Vagina (tissue), 2 donors: ENCODE measurements around the gene ZNF112. TPM values are rescaled to one million over a fixed set of nuclear protein-coding genes. Genes with fewer than 3 reads are reported as not detected.

Experiments used
- DNase-seq, 2 donors: peaks; one replicate each; pipeline ENCODE4 v3.0.0-alpha.2; 2017; ENCODE audit errors: extremely low spot score in 2 of 2
- H3K27ac ChIP-seq: fragments of 200-600 bp; sonication (generic); one replicate; pipeline ENCODE4 v1.5.1; 2019
- H3K27me3 ChIP-seq: fragments of 200-600 bp; sonication (generic); one replicate; pipeline ENCODE4 v1.5.1; 2019
- H3K36me3 ChIP-seq, 2 donors: fragments of 200-600 bp; sonication (generic); one replicate each; pipeline ENCODE4 v1.5.1; 2017 to 2019
- H3K4me1 ChIP-seq: fragments of 200-600 bp; sonication (generic); one replicate; pipeline ENCODE4 v1.5.1; 2019
- H3K4me3 ChIP-seq, 2 donors: fragments of 200-600 bp; sonication (generic); 1 replicate in 1 of 2; 2 replicates in 1 of 2; pipeline ENCODE4 v1.5.1; 2016 to 2019
- H3K9me3 ChIP-seq: fragments of 200-600 bp; sonication (generic); one replicate; pipeline ENCODE4 v1.5.1; 2019
- POLR2A ChIP-seq, 2 donors: fragments of 450-650 bp; IDR thresholded peaks; one replicate each; pipeline ENCODE4 v1.6.1; 2017; ENCODE audit warnings: antibody characterized with exemption in 2 of 2, mild to moderate bottlenecking in 2 of 2, moderate library complexity in 2 of 2
- POLR2AphosphoS5 ChIP-seq, 2 donors: sonication (generic); formaldehyde crosslinking; IDR thresholded peaks; one replicate each; pipeline ENCODE4 v1.9.0; 2017; ENCODE audit warnings: antibody characterized with exemption in 2 of 2, mild to moderate bottlenecking in 2 of 2, low read depth in 1 of 2; ENCODE audit not compliant: insufficient read depth in 1 of 2
- intact Hi-C: fragments of 100-400 bp; cut with DNase I; formaldehyde crosslinking; loops from one replicate; pipeline ENCODE4 v1.15.1; 2023
- small RNA-seq: library from RNA; depleted of rRNA; stranded (forward); fragments of <200 nt; gene quantifications from one replicate; pipeline ENCODE3, GENCODE V24; 2016
- total RNA-seq: library from RNA; depleted of rRNA; stranded (reverse); fragments of >200 nt; gene quantifications from one replicate; pipeline ENCODE4 v1.2.3, GENCODE V29; 2016
- TF ChIP-seq, protein P1 (sequence below), 3 experiments: fragments of 450-650 bp in 2 of 3; fragments of 200-600 bp in 1 of 3; sonication (generic) in 1 of 3; IDR thresholded peaks; one replicate each; pipeline ENCODE4 v1.5.1; 2017 to 2019; ENCODE audit warnings: antibody characterized with exemption in 3 of 3, mild to moderate bottlenecking in 2 of 3, moderate library complexity in 2 of 3

Gene ZNF112
- total RNA-seq, 1 donor from 2014 or later: 9.6 TPM

DNA sequence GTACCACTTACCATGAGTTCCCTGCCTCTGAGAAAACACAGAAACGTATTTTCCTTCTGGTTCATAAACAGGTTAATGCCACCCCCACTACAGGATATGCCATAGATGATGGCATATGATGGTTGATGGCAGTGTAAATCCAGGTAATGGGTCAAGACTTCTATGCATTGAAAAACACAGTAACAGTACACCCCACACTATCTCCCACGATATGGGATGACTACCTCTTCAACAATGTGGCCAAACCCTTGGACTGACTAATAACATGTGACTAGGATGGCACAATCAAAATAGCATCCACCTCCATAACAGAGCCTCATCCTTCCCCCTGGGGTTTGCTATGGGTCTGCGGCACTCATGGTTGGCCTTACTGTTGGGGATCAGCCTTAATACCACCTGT lies 73.6 kb downstream of the ZNF112 start:
- H3K9me3 ChIP-seq: peaks cover 39% of the 10 kb centered on the region
- peaks cover under 1 to 16% of the 10 kb centered on the region in 2 donors for H3K36me3 ChIP-seq

DNA sequence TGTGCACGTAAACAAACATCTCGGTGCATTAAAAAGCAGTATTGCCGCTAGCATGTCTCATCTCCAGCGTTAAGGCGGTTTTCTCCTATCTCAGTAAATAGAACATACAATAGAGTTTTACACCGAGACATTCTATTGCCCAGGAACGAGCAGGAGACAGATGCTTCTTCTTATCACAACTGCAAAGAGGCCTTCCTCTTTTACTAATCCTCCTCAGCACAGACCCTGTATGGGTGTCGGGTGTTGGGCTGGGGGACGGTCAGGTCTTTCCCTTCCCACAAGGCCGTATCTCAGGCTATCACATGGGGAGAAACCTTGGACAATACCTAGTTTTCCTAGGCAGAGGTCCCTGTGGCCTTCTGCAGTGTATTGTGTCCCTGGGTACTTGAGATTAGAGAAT lies 75.6 kb downstream of the ZNF112 start:
- H3K9me3 ChIP-seq: peaks cover 25% of the 10 kb centered on the region
- peaks cover 0 to 7% of the 10 kb centered on the region in 2 donors for H3K36me3 ChIP-seq
- DNase-seq: no peak
- no peak overlapping the region for H3K27ac ChIP-seq
- intact Hi-C loops: no loop called here
- H3K27me3 ChIP-seq: no peaks in the 10 kb centered on the region
- TF ChIP-seq, protein P1, sequence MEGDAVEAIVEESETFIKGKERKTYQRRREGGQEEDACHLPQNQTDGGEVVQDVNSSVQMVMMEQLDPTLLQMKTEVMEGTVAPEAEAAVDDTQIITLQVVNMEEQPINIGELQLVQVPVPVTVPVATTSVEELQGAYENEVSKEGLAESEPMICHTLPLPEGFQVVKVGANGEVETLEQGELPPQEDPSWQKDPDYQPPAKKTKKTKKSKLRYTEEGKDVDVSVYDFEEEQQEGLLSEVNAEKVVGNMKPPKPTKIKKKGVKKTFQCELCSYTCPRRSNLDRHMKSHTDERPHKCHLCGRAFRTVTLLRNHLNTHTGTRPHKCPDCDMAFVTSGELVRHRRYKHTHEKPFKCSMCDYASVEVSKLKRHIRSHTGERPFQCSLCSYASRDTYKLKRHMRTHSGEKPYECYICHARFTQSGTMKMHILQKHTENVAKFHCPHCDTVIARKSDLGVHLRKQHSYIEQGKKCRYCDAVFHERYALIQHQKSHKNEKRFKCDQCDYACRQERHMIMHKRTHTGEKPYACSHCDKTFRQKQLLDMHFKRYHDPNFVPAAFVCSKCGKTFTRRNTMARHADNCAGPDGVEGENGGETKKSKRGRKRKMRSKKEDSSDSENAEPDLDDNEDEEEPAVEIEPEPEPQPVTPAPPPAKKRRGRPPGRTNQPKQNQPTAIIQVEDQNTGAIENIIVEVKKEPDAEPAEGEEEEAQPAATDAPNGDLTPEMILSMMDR (IDR thresholded peaks at IDR 0.05): no peak
- TF ChIP-seq POLR2AphosphoS5 (IDR thresholded peaks at IDR 0.05; ENCODE audit: insufficient read depth in 1 of 2, low read depth in 1 of 2) (no peak), POLR2A (IDR thresholded peaks at IDR 0.05) (no peak)
- no peak overlapping the region for H3K4me3 ChIP-seq
- H3K4me1 ChIP-seq: no peaks in the 10 kb centered on the region

More for the DNA sequence above, 73.6 kb downstream of the ZNF112 start:
- intact Hi-C loops: no loop called here
- no peak overlapping the region for H3K4me3 ChIP-seq
- no peaks in the 10 kb centered on the region for H3K4me1 ChIP-seq
- no peak for DNase-seq
- H3K27me3 ChIP-seq: no peaks in the 10 kb centered on the region
- TF ChIP-seq POLR2A (IDR thresholded peaks at IDR 0.05) (no peak), POLR2AphosphoS5 (IDR thresholded peaks at IDR 0.05; ENCODE audit: insufficient read depth in 1 of 2, low read depth in 1 of 2) (no peak)
- TF ChIP-seq, protein P1 (IDR thresholded peaks at IDR 0.05): no peak
- no peak overlapping the region for H3K27ac ChIP-seq

GRCh38 chr19:44278181-44278690 lies 78.2 kb downstream of the ZNF112 start:
- no peak overlapping the region for H3K4me3 ChIP-seq
- intact Hi-C loops: no loop called here
- H3K9me3 ChIP-seq: peaks cover 23% of the 10 kb centered on the region
- H3K27ac ChIP-seq: no peak overlapping the region
- no peaks in the 10 kb centered on the region for H3K27me3 ChIP-seq
- peaks cover 0 to 7% of the 10 kb centered on the region in 2 donors for H3K36me3 ChIP-seq
- no peaks in the 10 kb centered on the region for H3K4me1 ChIP-seq
- TF ChIP-seq POLR2AphosphoS5 (IDR thresholded peaks at IDR 0.05; ENCODE audit: insufficient read depth in 1 of 2, low read depth in 1 of 2) (no peak), POLR2A (IDR thresholded peaks at IDR 0.05) (no peak)
- TF ChIP-seq, protein P1 (IDR thresholded peaks at IDR 0.05): no peak
- DNase-seq: no peak

GRCh38 chr19:44277331-44277730 lies 79.1 kb downstream of the ZNF112 start:
- H3K9me3 ChIP-seq: peaks cover 20% of the 10 kb centered on the region

More at GRCh38 chr19:44277331-44277730, 79.1 kb downstream of the ZNF112 start:
- no peak overlapping the region for H3K4me3 ChIP-seq
- no peak overlapping the region for H3K27ac ChIP-seq
- no peaks in the 10 kb centered on the region for H3K27me3 ChIP-seq
- intact Hi-C loops: no loop called here
- DNase-seq: no peak
- TF ChIP-seq POLR2AphosphoS5 (IDR thresholded peaks at IDR 0.05; ENCODE audit: insufficient read depth in 1 of 2, low read depth in 1 of 2): no peak
- no peak for TF ChIP-seq POLR2A (IDR thresholded peaks at IDR 0.05)
- TF ChIP-seq, protein P1 (IDR thresholded peaks at IDR 0.05): no peak
- no peaks in the 10 kb centered on the region for H3K4me1 ChIP-seq
- peaks cover 0 to 7% of the 10 kb centered on the region in 2 donors for H3K36me3 ChIP-seq

Small RNAs within 50 kb of the gene (small RNA-seq; reads per million reads assigned to genes)
- gene NDUFA3P1: not detected

Other genes with a start within 250 kb of the ZNF112 start
- 3.7 TPM for gene ZNF225, start 243.3 kb downstream of the ZNF112 start, total RNA-seq
- 11.3 TPM for gene ZNF234, start 215.1 kb downstream of the ZNF112 start, total RNA-seq
- 11.8 TPM for gene ZNF226, start 191.6 kb downstream of the ZNF112 start, total RNA-seq
- gene ZNF227, start 144.1 kb downstream of the ZNF112 start, total RNA-seq: 14.2 TPM
- not detected for gene ZNF233, start 96.8 kb downstream of the ZNF112 start, total RNA-seq
- gene ZNF235, start 51.7 kb downstream of the ZNF112 start, total RNA-seq: 5.9 TPM
- gene ZNF285, start 44.9 kb upstream of the ZNF112 start, total RNA-seq: 0.98 TPM
- gene ZNF229, start 91.8 kb upstream of the ZNF112 start, total RNA-seq: 2.0 TPM
- 6.4 TPM for gene ZNF180, start 143.8 kb upstream of the ZNF112 start, total RNA-seq
- not detected for gene CEACAM20, start 173.0 kb upstream of the ZNF112 start, total RNA-seq